Gastrocnemius medialis (tissue), 4 donors: ENCODE results near the gene TBX5.

Experiments
- CTCF ChIP-seq, 5 experiments: fragments of 450-650 bp in 3 of 5; fragments of 200-600 bp in 2 of 5; sonication (generic) in 2 of 5; IDR thresholded peaks in 4 of 5; conservative IDR thresholded peaks in 1 of 5; 1 replicate in 4 of 5; 2 replicates in 1 of 5; pipeline ENCODE4 v1.5.1; 2016 to 2019; ENCODE audit warnings: antibody characterized with exemption in 5 of 5, mild to moderate bottlenecking in 3 of 5, moderate library complexity in 3 of 5
- POLR2A ChIP-seq, 2 donors: fragments of 450-650 bp; IDR thresholded peaks; one replicate each; pipeline ENCODE4 v1.6.1; 2017; ENCODE audit warnings: antibody characterized with exemption in 2 of 2, mild to moderate bottlenecking in 2 of 2, moderate library complexity in 2 of 2

- TF ChIP-seq CTCF (IDR thresholded peaks at IDR 0.05 in 4 of 5, conservative IDR thresholded peaks at IDR 0.05 in 1 of 5) (no peak), POLR2A (IDR thresholded peaks at IDR 0.05) (no peak)
These were observed 42.1 kb upstream of the TBX5 start for GRCh38 chr12:114447799-114448617.
